GM18508 (cell line): ENCODE results near the gene MTMR12.
"Not testable (repeated sequence)": the region's sequence is repeated elsewhere in the genome, so short reads cannot be mapped to it uniquely, and the experiment has no call there.

ENCODE experiments used
- ATAC-seq: cut with Tn5 transposase; IDR thresholded peaks from one replicate; pipeline ENCODE4 v1.9.1; 2021; ENCODE audit warnings: moderate number of reproducible peaks; ENCODE audit not compliant: insufficient read depth, unreplicated experiment

Gene MTMR12

GRCh38 chr5:32301891-32302290 lies 10.8 kb downstream of the MTMR12 start:
- no peak for ATAC-seq

- no peak for ATAC-seq
Observed at GRCh38 chr5:32299059-32299677, 13.6 kb downstream of the MTMR12 start.

- ATAC-seq, result peak; percentile 66
Observed at GRCh38 chr5:32298059-32298415, 14.7 kb downstream of the MTMR12 start.

- no peak for ATAC-seq
Observed at GRCh38 chr5:32297181-32298058, 15.3 kb downstream of the MTMR12 start.

- ATAC-seq, result not testable (repeated sequence)
Observed at GRCh38 chr5:32295966-32296772, 16.6 kb downstream of the MTMR12 start.

- ATAC-seq, result no peak
Observed at GRCh38 chr5:32291591-32291990, 21.1 kb downstream of the MTMR12 start.

GRCh38 chr5:32290922-32291321 lies 21.8 kb downstream of the MTMR12 start:
- ATAC-seq, result peak; percentile 85

GRCh38 chr5:32290501-32290900 lies 22.2 kb downstream of the MTMR12 start:
- ATAC-seq, result not testable (repeated sequence)

- not testable (repeated sequence) for ATAC-seq
Observed at GRCh38 chr5:32289986-32290385, 22.8 kb downstream of the MTMR12 start.

GRCh38 chr5:32288135-32288534 lies 24.6 kb downstream of the MTMR12 start:
- ATAC-seq, result not testable (repeated sequence)

- ATAC-seq, result not testable (repeated sequence)
Observed at GRCh38 chr5:32287525-32287924, 25.2 kb downstream of the MTMR12 start.

GRCh38 chr5:32285510-32286138 lies 27.1 kb downstream of the MTMR12 start:
- ATAC-seq, result no peak

GRCh38 chr5:32283539-32284377 lies 29.0 kb downstream of the MTMR12 start:
- ATAC-seq, result no peak

GRCh38 chr5:32283061-32283460 lies 29.7 kb downstream of the MTMR12 start:
- no peak for ATAC-seq

GRCh38 chr5:32282633-32283032 lies 30.1 kb downstream of the MTMR12 start:
- ATAC-seq, result no peak

- not testable (repeated sequence) for ATAC-seq
Observed at GRCh38 chr5:32281378-32282133, 31.2 kb downstream of the MTMR12 start.

- ATAC-seq, result peak; percentile 89
Observed at GRCh38 chr5:32280656-32281081, 32.1 kb downstream of the MTMR12 start.

GRCh38 chr5:32279786-32280185 lies 33.0 kb downstream of the MTMR12 start:
- no peak for ATAC-seq

GRCh38 chr5:32279223-32279622 lies 33.5 kb downstream of the MTMR12 start:
- no peak for ATAC-seq
